PC-3 (cell line): Measurements from ENCODE around the gene THADA. TPM values are rescaled to one million over a fixed set of nuclear protein-coding genes. Genes with fewer than 3 reads are reported as not detected.

ENCODE experiments used
- ATAC-seq: fragments of 200-7000 bp; cut with Tn5 transposase; 2 replicates; pipeline ENCODE4 v1.9.1; 2020; ENCODE audit warnings: mild to moderate bottlenecking, moderate library complexity
- BruUV-seq: library from RNA; stranded (reverse); fragments of 400-500 nt; replicated peaks from 2 replicates; lab custom pipeline; 2021; lab: Mats Ljungman, UMichigan
- CTCF ChIA-PET: fragments of 300-600 bp; sonication (Branson Sonifier 250); formaldehyde crosslinking; loops from one replicate; lab custom pipeline; 2022; ENCODE audit warnings: antibody characterized with exemption; lab: Charles Lee
- POLR2A ChIA-PET: fragments of 300-600 bp; sonication (Branson Sonifier 250); formaldehyde crosslinking; loops from one replicate; lab custom pipeline; 2022; ENCODE audit warnings: antibody characterized with exemption; ENCODE audit not compliant: unreplicated experiment; lab: Charles Lee
- DNase-seq: peaks from one replicate; pipeline ENCODE4 v3.0.0-alpha.2; 2015
- H2AFZ ChIP-seq: fragments of 300-600 bp; sonication (generic); 2 replicates; pipeline ENCODE4 v1.6.0; 2016; ENCODE audit warnings: antibody characterized with exemption, low read length
- H3F3A ChIP-seq: fragments of 300-600 bp; sonication (generic); one replicate; pipeline ENCODE4 v1.6.0; 2017; ENCODE audit warnings: antibody characterized with exemption, low read length, control low read depth, mild to moderate bottlenecking; ENCODE audit not compliant: unreplicated experiment
- H3K27ac ChIP-seq: fragments of 300-600 bp; sonication (generic); 2 replicates; pipeline ENCODE4 v1.5.1; 2016; ENCODE audit warnings: mild to moderate bottlenecking, low read length
- H3K27me3 ChIP-seq: fragments of 300-600 bp; sonication (generic); 2 replicates; pipeline ENCODE4 v1.6.1; 2016; ENCODE audit warnings: low read length, mixed read lengths
- H3K36me3 ChIP-seq: fragments of 300-600 bp; sonication (generic); 2 replicates; pipeline ENCODE4 v1.6.1; 2016; ENCODE audit warnings: low read depth, mixed run types, low read length, mixed read lengths
- H3K4me1 ChIP-seq: fragments of 300-600 bp; sonication (generic); 2 replicates; pipeline ENCODE4 v1.5.1; 2016; ENCODE audit warnings: low read length; ENCODE audit not compliant: insufficient read depth
- H3K4me2 ChIP-seq: fragments of 300-600 bp; sonication (generic); 2 replicates; pipeline ENCODE4 v1.6.0; 2016; ENCODE audit warnings: low read length
- H3K4me3 ChIP-seq: fragments of 300-600 bp; sonication (generic); 2 replicates; pipeline ENCODE4 v1.5.1; 2016; ENCODE audit warnings: mild to moderate bottlenecking, low read length, mixed read lengths
- H3K79me2 ChIP-seq: fragments of 300-600 bp; sonication (generic); 2 replicates; pipeline ENCODE4 v1.6.1; 2017; ENCODE audit warnings: low read length, mixed read lengths
- H3K9ac ChIP-seq: fragments of 300-600 bp; sonication (generic); 2 replicates; pipeline ENCODE4 v1.6.0; 2016; ENCODE audit warnings: mild to moderate bottlenecking, low read length
- H3K9me2 ChIP-seq: fragments of 300-600 bp; sonication (generic); replicated peaks from 2 replicates; pipeline ENCODE4 v1.6.1; 2016; ENCODE audit warnings: mixed run types, low read length, mixed read lengths
- H3K9me3 ChIP-seq: fragments of 300-600 bp; sonication (generic); 2 replicates; pipeline ENCODE4 v1.6.1; 2016; ENCODE audit warnings: low read length, mixed read lengths
- H4K20me1 ChIP-seq: fragments of 300-600 bp; sonication (generic); 2 replicates; pipeline ENCODE4 v1.6.1; 2016; ENCODE audit warnings: low read length, mixed read lengths
- CTCF ChIP-seq: fragments of 300-600 bp; sonication (generic); conservative IDR thresholded peaks from 2 replicates; pipeline ENCODE4 v1.5.1; 2017; ENCODE audit warnings: antibody characterized with exemption, low read depth, mild to moderate bottlenecking, low read length
- EZH2 ChIP-seq: fragments of 300-600 bp; sonication (generic); IDR thresholded peaks from one replicate; pipeline ENCODE4 v1.6.1; 2017; ENCODE audit warnings: antibody characterized with exemption, mild to moderate bottlenecking, low read length; ENCODE audit not compliant: unreplicated experiment
- EZH2phosphoT487 ChIP-seq: fragments of 300-600 bp; sonication (generic); IDR thresholded peaks from 2 replicates; pipeline ENCODE4 v1.6.1; 2018; ENCODE audit warnings: mild to moderate bottlenecking, antibody characterized with exemption, low read length, borderline replicate concordance
- intact Hi-C: fragments of 100-400 bp; cut with micrococcal nuclease; formaldehyde crosslinking; loops from 2 replicates; pipeline ENCODE4 v1.9.0; 2023
- total RNA-seq: library from RNA; depleted of rRNA; stranded (reverse); fragments of >200 nt; gene quantifications from 2 replicates; pipeline ENCODE4 v1.2.3, GENCODE V29; 2014

THADA gene
- total RNA-seq, 1 experiment from 2014 or later: 33.6 TPM

DNA sequence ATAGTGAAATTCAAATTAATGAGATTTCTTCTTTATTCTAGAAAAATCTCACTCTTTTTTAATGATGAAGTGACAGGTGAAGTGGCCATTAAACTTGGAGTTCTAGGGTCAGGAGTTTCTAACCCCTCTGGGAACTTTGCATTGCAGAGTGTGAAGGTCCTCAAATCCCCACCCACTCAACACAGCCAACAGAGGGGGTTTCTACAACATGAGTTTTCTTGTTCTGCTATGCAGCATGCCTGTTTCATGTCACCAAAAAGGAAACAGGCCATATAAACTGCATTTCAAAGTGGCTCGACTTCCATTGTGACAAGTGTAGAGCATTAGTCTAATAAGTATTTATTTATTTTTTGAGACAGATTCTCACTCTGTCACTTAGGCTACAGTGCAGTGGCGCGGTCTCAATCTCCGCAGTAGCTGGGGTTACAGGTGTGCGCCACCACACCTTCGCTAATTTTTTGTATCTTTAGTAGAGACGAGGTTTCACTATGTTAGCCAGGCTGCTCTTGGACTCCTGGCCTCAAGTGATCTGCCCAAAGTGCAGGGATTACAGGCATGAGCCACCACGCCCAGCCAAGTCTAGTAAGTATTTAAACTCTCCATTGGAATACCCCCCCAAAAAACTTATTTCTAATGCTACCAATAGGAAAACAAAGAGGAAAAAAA lies 223.3 kb downstream of the THADA start:
- ChIA-PET POLR2A (no interaction called here), CTCF (no interaction called here)
- ATAC-seq: no peak
- BruUV-seq: no TSS peak
- Histone ChIP-seq H3K27ac (no peak overlapping the region), H3K9me2 (no peaks in the 10 kb centered on the region), H3F3A (no peaks in the 10 kb centered on the region), H2AFZ (no peak overlapping the region), H4K20me1 (no peaks in the 10 kb centered on the region), H3K36me3 (no peaks in the 10 kb centered on the region), H3K9me3 (no peaks in the 10 kb centered on the region), H3K27me3 (no peaks in the 10 kb centered on the region), H3K79me2 (no peaks in the 10 kb centered on the region), H3K4me1 (no peaks in the 10 kb centered on the region; the same call in 1 of the 2 replicates), H3K4me2 (no peak overlapping the region), H3K4me3 (no peak overlapping the region), H3K9ac (no peak overlapping the region)
- DNase-seq: no peak
- intact Hi-C loops: loop anchor here (5.0 kb wide), 1 partner anchor 80 kb away; no protein-coding TSS in a partner anchor
- TF ChIP-seq EZH2: no peak
- TF ChIP-seq EZH2phosphoT487: no peak
- no peak for TF ChIP-seq CTCF

DNA sequence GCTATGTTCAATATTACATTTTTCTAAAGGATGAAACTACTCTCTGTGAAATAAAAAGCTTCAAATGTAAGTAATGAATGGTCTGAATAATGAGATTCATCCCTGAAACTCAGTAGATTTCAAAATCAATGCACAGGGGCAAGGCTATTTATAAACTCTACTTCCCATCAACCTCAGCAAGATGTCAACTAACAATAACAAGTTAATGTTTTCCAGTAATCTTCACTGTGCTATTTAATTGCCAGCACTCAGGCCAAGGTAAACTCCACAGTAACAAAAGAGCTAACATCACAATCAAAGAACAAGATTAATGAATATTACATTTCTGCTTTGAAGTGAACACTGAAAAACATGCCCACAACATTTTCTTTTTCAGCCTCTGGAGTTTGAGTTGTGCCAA lies 225.1 kb downstream of the THADA start:
- TF ChIP-seq CTCF: no peak
- TF ChIP-seq EZH2: no peak
- no peak for TF ChIP-seq EZH2phosphoT487
- no peaks in the 10 kb centered on the region for H3K27me3 ChIP-seq
- no peaks in the 10 kb centered on the region for H3K36me3 ChIP-seq
- no peaks in the 10 kb centered on the region for H3K9me3 ChIP-seq
- no TSS peak for BruUV-seq
- H3K79me2 ChIP-seq: no peaks in the 10 kb centered on the region
- no peaks in the 10 kb centered on the region for H3F3A ChIP-seq
- no peaks in the 10 kb centered on the region; the same call in 1 of the 2 replicates for H3K4me1 ChIP-seq
- intact Hi-C loops: loop anchor here (5.0 kb wide), 1 partner anchor 78 kb away; no protein-coding TSS in a partner anchor
- ChIA-PET CTCF (no interaction called here), POLR2A (interaction anchor here (0.9 kb wide), 1 partner anchor 389 kb away, joined by 4 read pairs; no protein-coding TSS in a partner anchor)
- H3K9ac ChIP-seq: no peak overlapping the region
- ATAC-seq (no peak), DNase-seq (no peak)
- no peaks in the 10 kb centered on the region for H3K9me2 ChIP-seq
- no peak overlapping the region for H2AFZ ChIP-seq
- H3K4me3 ChIP-seq: no peak overlapping the region
- H4K20me1 ChIP-seq: no peaks in the 10 kb centered on the region
- no peak overlapping the region for H3K27ac ChIP-seq
- no peak overlapping the region for H3K4me2 ChIP-seq

DNA sequence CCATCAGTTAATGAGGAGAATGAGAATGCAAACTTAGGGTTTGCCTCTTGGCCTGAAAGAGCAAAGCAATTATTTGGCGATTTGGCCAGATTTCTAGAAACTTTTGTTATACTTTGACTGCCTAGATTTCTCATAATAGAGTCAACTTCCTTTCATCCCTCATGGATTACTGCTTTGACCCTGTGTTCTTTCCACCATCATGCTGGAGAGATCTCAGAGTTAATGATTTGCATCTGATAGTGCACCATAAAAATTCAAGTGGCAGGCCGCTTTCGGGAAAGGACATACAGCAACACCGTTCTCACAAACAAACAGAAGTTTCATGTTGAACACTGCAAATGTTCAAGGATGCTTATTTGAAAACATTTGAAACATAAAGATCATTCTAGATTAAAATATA lies 225.7 kb downstream of the THADA start:
- Histone ChIP-seq H3K9ac (no peak overlapping the region), H3K36me3 (no peaks in the 10 kb centered on the region), H3K27ac (no peak overlapping the region), H3K4me2 (no peak overlapping the region), H2AFZ (no peak overlapping the region), H3F3A (no peaks in the 10 kb centered on the region), H3K9me2 (no peaks in the 10 kb centered on the region), H4K20me1 (no peaks in the 10 kb centered on the region), H3K4me1 (no peaks in the 10 kb centered on the region; the same call in 1 of the 2 replicates), H3K27me3 (no peaks in the 10 kb centered on the region), H3K79me2 (no peaks in the 10 kb centered on the region), H3K4me3 (no peak overlapping the region), H3K9me3 (no peaks in the 10 kb centered on the region)
- DNase-seq (no peak), ATAC-seq (no peak)
- TF ChIP-seq CTCF: no peak
- no peak for TF ChIP-seq EZH2
- no peak for TF ChIP-seq EZH2phosphoT487
- CTCF ChIA-PET: no interaction called here
- POLR2A ChIA-PET: no interaction called here
- BruUV-seq: no TSS peak
- intact Hi-C loops: loop anchor here (5.0 kb wide), 1 partner anchor 78 kb away; no protein-coding TSS in a partner anchor
